ENCODE measurements around the gene CACNB4.

GRCh38 chr2:152086231-152086630 lies 12.6 kb downstream of the CACNB4 start:
- TF ChIP-seq POLR2AphosphoS5 (IDR thresholded peaks at IDR 0.05; ENCODE audit: low read depth) (no peak), CTCF (IDR thresholded peaks at IDR 0.05; ENCODE audit: insufficient read depth, low read length) (no peak), REST (IDR thresholded peaks at IDR 0.05; ENCODE audit: insufficient replicate concordance, low read depth) (no peak)
